Fibroblast of the aortic adventitia (primary cell): Measurements from ENCODE around the gene BEST4. TPM values are rescaled to one million over a fixed set of nuclear protein-coding genes. Genes with fewer than 3 reads are reported as not detected.
A peak's percentile ranks its signal among the peaks of the same experiment; 100 is the strongest.
"Not testable (repeated sequence)": the region's sequence is repeated elsewhere in the genome, so short reads cannot be mapped to it uniquely, and the experiment has no call there.

Experiments
- DNase-seq: peaks from one replicate; pipeline ENCODE4 v3.0.0-alpha.2; 2010; ENCODE audit warnings: low read depth
- H3K4me3 ChIP-seq: 2 replicates; pipeline ENCODE4 v1.5.1; 2011; ENCODE audit warnings: low read depth, mild to moderate bottlenecking, control low read depth, low read length, moderate library complexity
- CTCF ChIP-seq: IDR thresholded peaks from 2 replicates; pipeline ENCODE4 v1.5.1; 2011; ENCODE audit warnings: mild to moderate bottlenecking, low read length, control low read depth, inconsistent platforms; ENCODE audit not compliant: insufficient read depth
- total RNA-seq: library from RNA; depleted of rRNA; stranded (reverse); fragments of >200 nt; gene quantifications from 2 replicates; pipeline ENCODE4 v1.2.3, GENCODE V29; 2012; ENCODE audit warnings: low replicate concordance

BEST4 gene
- total RNA-seq, 1 donor = 0.09 TPM

DNA sequence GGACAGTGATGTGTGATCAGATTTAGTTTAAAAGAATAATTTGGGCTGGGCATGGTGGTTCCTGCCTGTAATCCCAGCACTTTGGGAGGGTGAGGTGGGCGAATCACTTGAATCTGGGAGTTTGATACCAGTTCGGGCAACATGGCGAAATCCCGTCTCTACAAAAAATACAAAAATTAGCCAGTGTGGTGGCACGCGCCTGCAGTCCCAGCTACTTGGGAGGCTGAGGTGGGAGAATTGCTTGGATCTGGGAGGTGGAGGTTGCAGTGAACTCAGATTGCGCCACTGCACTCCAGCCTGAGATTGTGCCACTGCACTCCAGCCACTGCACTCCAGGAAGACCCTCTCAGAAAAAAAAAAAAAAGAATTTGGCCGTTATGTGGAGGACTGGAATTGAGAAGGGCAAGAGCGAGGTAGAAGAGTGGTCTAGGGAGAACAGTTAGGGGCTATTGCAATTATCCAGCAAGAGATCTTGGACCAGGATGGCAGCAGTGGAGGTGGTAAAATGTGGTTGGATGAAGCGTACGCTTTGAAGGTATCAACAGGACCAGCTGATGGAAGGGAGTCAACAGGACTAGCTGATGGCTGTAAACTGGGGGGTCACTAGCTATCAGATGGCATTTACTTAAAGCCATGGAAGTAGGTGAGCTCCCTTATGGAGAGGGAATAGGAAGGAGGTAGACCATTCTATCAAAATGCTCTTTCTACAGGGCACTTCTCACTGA, 30.0 kb upstream of the BEST4 start:
- H3K4me3 ChIP-seq = no peak overlapping the region
- TF ChIP-seq CTCF = no peak
- no peak for DNase-seq

GRCh38 chr1:44817307-44817706, 29.3 kb upstream of the BEST4 start:
- no peak overlapping the region for H3K4me3 ChIP-seq
- no peak for DNase-seq
- TF ChIP-seq CTCF = no peak

- not testable (repeated sequence) for DNase-seq, H3K4me3 ChIP-seq
Observed at GRCh38 chr1:44815926-44816325, 28.0 kb upstream of the BEST4 start.

DNA sequence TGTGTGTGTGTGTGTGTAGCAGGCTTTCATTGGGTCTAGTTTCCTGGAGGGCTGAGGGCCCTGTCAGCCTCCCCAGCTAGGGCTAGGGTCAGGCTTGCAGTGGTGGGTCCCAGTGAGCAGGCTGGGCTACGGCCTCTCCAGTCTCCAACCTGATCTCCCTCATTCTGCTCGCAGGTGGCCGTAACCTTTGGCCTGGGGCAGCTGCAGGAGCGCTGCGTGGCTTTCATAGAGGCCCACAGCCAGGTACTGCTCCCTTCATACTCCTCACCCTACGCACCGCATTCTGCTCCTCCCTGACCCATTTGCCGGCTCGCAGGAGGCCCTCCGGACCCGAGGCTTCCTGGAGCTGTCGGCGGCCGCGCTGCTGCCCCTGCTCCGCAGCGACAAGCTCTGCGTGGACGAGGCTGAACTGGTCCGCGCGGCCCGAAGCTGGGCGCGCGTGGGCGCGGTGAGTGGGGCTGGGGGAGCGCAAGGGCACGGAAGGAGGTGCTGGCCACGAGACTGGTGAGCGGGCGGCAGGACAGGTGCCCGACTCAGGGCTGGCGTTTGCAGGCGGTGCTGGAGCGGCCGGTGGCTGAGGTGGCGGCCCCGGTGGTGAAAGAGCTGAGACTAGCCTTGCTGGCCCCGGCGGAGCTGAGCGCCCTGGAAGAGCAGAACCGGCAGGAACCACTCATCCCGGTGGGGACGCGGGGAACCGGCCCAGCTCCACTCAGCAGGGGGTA, 25.0 kb upstream of the BEST4 start:
- no peak for DNase-seq
- H3K4me3 ChIP-seq = no peak overlapping the region
- no peak for TF ChIP-seq CTCF

DNA sequence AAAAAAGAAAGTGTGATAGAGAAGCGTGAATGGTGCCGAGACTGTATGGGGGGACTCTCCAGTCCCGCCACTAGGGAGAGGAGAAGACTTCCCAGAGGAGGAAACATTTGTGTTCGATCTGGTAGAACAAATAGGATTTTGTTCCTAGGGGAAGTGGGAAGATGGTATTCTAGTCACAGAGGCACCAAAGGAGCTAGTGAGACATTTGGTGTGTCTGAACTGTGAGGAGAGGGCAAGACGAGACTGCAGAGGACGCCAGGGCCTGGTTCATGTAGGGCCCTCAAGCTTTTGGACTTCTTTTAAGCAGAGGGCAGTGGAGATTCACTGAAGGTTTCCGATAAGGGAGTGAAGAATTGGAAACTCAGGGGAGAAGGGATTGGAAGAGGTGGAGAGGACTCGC, 23.3 kb upstream of the BEST4 start:
- DNase-seq = no peak
- H3K4me3 ChIP-seq = peak overlapping the region; percentile 18
- TF ChIP-seq CTCF = peak; percentile 2

GRCh38 chr1:44810762-44811105, 22.8 kb upstream of the BEST4 start:
- not testable (repeated sequence) for DNase-seq
- peak overlapping the region; percentile 72 for H3K4me3 ChIP-seq

DNA sequence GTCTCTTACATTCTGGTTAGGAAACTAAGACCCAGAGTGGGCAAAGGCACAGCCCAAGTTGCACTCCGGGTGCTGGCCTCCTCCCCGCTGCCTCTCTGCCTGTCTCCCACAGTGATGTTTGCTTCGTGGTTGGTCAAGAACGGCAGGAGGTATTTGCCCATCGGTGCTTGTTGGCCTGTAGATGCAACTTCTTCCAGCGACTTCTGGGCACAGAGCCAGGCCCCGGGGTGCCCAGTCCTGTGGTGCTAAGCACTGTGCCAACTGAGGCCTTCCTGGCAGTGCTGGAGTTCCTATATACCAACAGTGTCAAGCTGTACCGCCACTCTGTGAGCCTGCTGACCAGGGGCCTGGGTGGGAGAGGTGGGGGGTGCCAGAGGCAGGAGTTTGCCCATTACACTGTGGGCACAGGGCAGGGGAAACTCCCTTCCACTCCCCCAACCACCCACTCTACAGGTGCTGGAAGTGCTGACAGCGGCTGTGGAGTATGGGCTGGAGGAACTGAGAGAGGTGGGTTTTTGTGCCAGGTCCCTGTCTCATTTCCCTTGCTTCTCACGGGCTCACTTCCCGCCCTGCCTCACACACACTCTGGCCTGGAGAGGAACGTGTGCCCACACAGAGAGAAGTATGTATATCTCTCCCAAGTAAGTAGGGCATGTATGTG, 22.3 kb upstream of the BEST4 start:
- TF ChIP-seq CTCF = no peak
- peak overlapping the region; percentile 72 for H3K4me3 ChIP-seq
- DNase-seq = no peak
